Endodermal cell (in vitro differentiated cells): Measurements from ENCODE around the gene CPN2. TPM values are rescaled to one million over a fixed set of nuclear protein-coding genes. Genes with fewer than 3 reads are reported as not detected.

ENCODE experiments used
- DNase-seq: peaks from one replicate; pipeline ENCODE4 v3.0.0-alpha.2; 2017
- H3K27ac ChIP-seq: 2 replicates; pipeline ENCODE4 v1.5.1; 2013; ENCODE audit warnings: mild to moderate bottlenecking, low read depth, low read length, moderate library complexity
- H3K27me3 ChIP-seq: 2 replicates; pipeline ENCODE4 v1.6.1; 2013; ENCODE audit warnings: mild to moderate bottlenecking, low read length, moderate library complexity; ENCODE audit not compliant: insufficient read depth, control insufficient read depth, poor library complexity, severe bottlenecking
- H3K36me3 ChIP-seq: 2 replicates; pipeline ENCODE4 v1.7.0; 2013; ENCODE audit warnings: mild to moderate bottlenecking, low read length, moderate library complexity; ENCODE audit not compliant: control insufficient read depth, insufficient read depth
- H3K4me1 ChIP-seq: one replicate; pipeline ENCODE4 v1.7.0; 2013; ENCODE audit warnings: low read length; ENCODE audit not compliant: control insufficient read depth, insufficient read depth
- H3K4me3 ChIP-seq: 2 replicates; pipeline ENCODE4 v1.5.1; 2013; ENCODE audit warnings: mild to moderate bottlenecking, low read length, moderate library complexity
- H3K9ac ChIP-seq: 2 replicates; pipeline ENCODE4 v1.6.1; 2013; ENCODE audit warnings: mild to moderate bottlenecking, low read length, moderate library complexity; ENCODE audit not compliant: poor library complexity, severe bottlenecking; ENCODE audit errors: extremely low read depth
- H3K9me3 ChIP-seq: 2 replicates; pipeline ENCODE4 v1.6.1; 2013; ENCODE audit warnings: mild to moderate bottlenecking, low read length, moderate library complexity; ENCODE audit not compliant: control insufficient read depth
- H3K27ac Mint-ChIP-seq: 2 replicates; pipeline ENCODE4 v1.8.0; 2020; ENCODE audit warnings: mixed read lengths
- H3K27me3 Mint-ChIP-seq: 2 replicates; pipeline ENCODE4 v1.8.0; 2021; ENCODE audit warnings: mild to moderate bottlenecking, mixed read lengths; ENCODE audit not compliant: insufficient read depth
- H3K36me3 Mint-ChIP-seq: 2 replicates; pipeline ENCODE4 v1.8.0; 2020; ENCODE audit warnings: low read depth, mixed read lengths
- H3K4me1 Mint-ChIP-seq: 2 replicates; pipeline ENCODE4 v1.8.0; 2020; ENCODE audit warnings: mixed read lengths
- H3K4me3 Mint-ChIP-seq: 2 replicates; pipeline ENCODE4 v1.8.0; 2020; ENCODE audit warnings: mild to moderate bottlenecking, moderate library complexity, mixed read lengths
- H3K9me3 Mint-ChIP-seq: 2 replicates; pipeline ENCODE4 v1.8.0; 2020; ENCODE audit warnings: mild to moderate bottlenecking, mixed read lengths
- CTCF ChIP-seq: fragments of 200-600 bp; sonication (generic); conservative IDR thresholded peaks from 2 replicates; pipeline ENCODE4 v1.5.0; 2021; ENCODE audit warnings: antibody characterized with exemption, mild to moderate bottlenecking
- WGBS, 2 experiments: methylation state at CpG; one replicate each; pipeline versions ENCODE4 v1.1.5 to v1.1.7; 2013; ENCODE audit warnings: missing lambda C conversion rate in 2 of 2, mixed read lengths in 1 of 2; ENCODE audit not compliant: insufficient coverage in 1 of 2, insufficient read length in 1 of 2; 5-methylcytosine and 5-hydroxymethylcytosine counted together
- long read RNA-seq, 4 experiments: library from polyadenylated mRNA in 2 of 4; library from RNA in 1 of 4; library from capped mRNA in 1 of 4; stranded (forward) in 3 of 4; unstranded in 1 of 4; transcript quantifications; one replicate each; pipeline ENCODE4 v2.0.0, GENCODE V29; 2020 to 2021; ENCODE audit warnings: inconsistent platforms in 1 of 4
- polyA plus RNA-seq, 2 experiments: library from polyadenylated mRNA; stranded (reverse); fragments of 50-300 nt; gene quantifications; one replicate each; pipeline ENCODE4 v1.2.3, GENCODE V29; 2013
- total RNA-seq, 2 donors: library from RNA; stranded (reverse); fragmentation: NEBNext Ultra II Directional in 1 of 2; extraction: Animal tissue kit (Norgen Biotek cat#: 25700) in 1 of 2; gene quantifications; 2 replicates in 1 of 2; 3 replicates in 1 of 2; pipeline ENCODE4 v1.2.1, GENCODE V29; 2021

Gene CPN2
- total RNA-seq, result under 1 TPM in 1 of 2 donors, not detected in 1; 0.22 TPM
- 0.11 TPM for polyA plus RNA-seq (2013, experiment 1 of 2)
- not detected for polyA plus RNA-seq (2013, experiment 2 of 2)
- long read RNA-seq, experiment 1, partial matches to known transcripts, result 0 of 1 reads
- long read RNA-seq, experiment 1, other reads (novel, unspliced or antisense), result 0 of 1 reads
- long read RNA-seq, experiment 2, partial matches to known transcripts, result 0 of 1 reads
- long read RNA-seq, experiment 2, other reads (novel, unspliced or antisense), result 1 of 1 reads
- long read RNA-seq, experiment 3, result 0 reads
- long read RNA-seq, experiment 4, result 0 reads

- no peak for TF ChIP-seq CTCF
- Histone ChIP-seq H3K36me3 (no peaks in the 10 kb centered on the region), H3K9me3 (no peaks in the 10 kb centered on the region), H3K27ac (no peak within 1 kb of the TSS), H3K27me3 (peaks cover 4% of the 10 kb centered on the region), H3K4me3 (no peak within 1 kb of the TSS), H3K9ac (no peak within 1 kb of the TSS), H3K4me1 (no peaks in the 10 kb centered on the region)
- no peaks in the 10 kb centered on the region for H3K9me3 Mint-ChIP-seq
- WGBS, 2 experiments, result 94 to 99% methylated on average over 11 to 24 of the region's 24 CpGs
- peak within 1 kb of the TSS; percentile 96 for H3K27ac Mint-ChIP-seq
- H3K36me3 Mint-ChIP-seq, result no peaks in the 10 kb centered on the region
- H3K4me1 Mint-ChIP-seq, result peaks cover 6% of the 10 kb centered on the region
- DNase-seq, result no peak
- H3K4me3 Mint-ChIP-seq, result peak within 1 kb of the TSS; percentile 17
- peaks cover 15% of the 10 kb centered on the region for H3K27me3 Mint-ChIP-seq
Observed at GRCh38 chr3:194351080-194351672, at the start of gene CPN2. Gene CPN2 (minus strand): TSS chr3:194351328. CDS start chr3:194342702, 8,626 bp downstream.

- Histone ChIP-seq H3K9me3 (no peaks in the 10 kb centered on the region), H3K27me3 (peaks cover 48% of the 10 kb centered on the region), H3K4me3 (no peak overlapping the region), H3K27ac (no peak overlapping the region), H3K9ac (no peak overlapping the region), H3K4me1 (peaks cover 10% of the 10 kb centered on the region), H3K36me3 (peaks cover 17% of the 10 kb centered on the region)
- Mint-ChIP-seq H3K4me1 (peaks cover 7% of the 10 kb centered on the region), H3K27me3 (peaks cover 37% of the 10 kb centered on the region), H3K9me3 (no peaks in the 10 kb centered on the region), H3K27ac (no peak overlapping the region), H3K4me3 (no peak overlapping the region), H3K36me3 (peaks cover 4% of the 10 kb centered on the region)
- WGBS, 2 experiments, result 95 to 96% methylated on average over 13 to 15 of the region's 15 CpGs
- TF ChIP-seq CTCF, result no peak
- DNase-seq, result no peak
Observed at GRCh38 chr3:194399874-194400411, 48.8 kb upstream of the CPN2 start.

- Mint-ChIP-seq H3K4me3 (no peak within 1 kb of the TSS), H3K27ac (no peak within 1 kb of the TSS), H3K4me1 (peaks cover 7% of the 10 kb centered on the region), H3K9me3 (no peaks in the 10 kb centered on the region), H3K27me3 (peaks cover 37% of the 10 kb centered on the region), H3K36me3 (peaks cover under 1% of the 10 kb centered on the region)
- Histone ChIP-seq H3K4me3 (peak within 1 kb of the TSS; percentile 35), H3K27me3 (peaks cover 54% of the 10 kb centered on the region), H3K27ac (no peak within 1 kb of the TSS), H3K36me3 (peaks cover 14% of the 10 kb centered on the region), H3K9ac (no peak within 1 kb of the TSS), H3K9me3 (no peaks in the 10 kb centered on the region), H3K4me1 (peaks cover 10% of the 10 kb centered on the region)
- no peak for DNase-seq
- TF ChIP-seq CTCF, result no peak
- 87 to 92% methylated on average over 1 to 2 of the region's 2 CpGs for WGBS, 2 experiments
Observed at GRCh38 chr3:194399166-194399565, 48.0 kb upstream of the CPN2 start, which contains the start of gene GP5. Gene GP5 (minus strand): TSS chr3:194399266. CDS start chr3:194398282, 984 bp downstream.
